Neural cell (in vitro differentiated cells): ENCODE measurements around the gene KPNA1. TPM values are rescaled to one million over a fixed set of nuclear protein-coding genes. Genes with fewer than 3 reads are reported as not detected.
"Not testable (repeated sequence)": the region's sequence is repeated elsewhere in the genome, so short reads cannot be mapped to it uniquely, and the experiment has no call there.

Experiments used
- H2AFZ ChIP-seq: fragments of 200-600, 300-800 bp; sonication (generic), shearing (Covaris generic); 2 replicates; pipeline ENCODE4 v1.6.0; 2014; ENCODE audit warnings: low read depth, mild to moderate bottlenecking, antibody characterized with exemption, low read length, moderate library complexity
- H3F3A ChIP-seq: fragments of 200-600 bp; shearing (Covaris generic); 2 replicates; pipeline ENCODE4 v1.6.1; 2016; ENCODE audit warnings: mild to moderate bottlenecking, moderate library complexity, mixed read lengths, antibody characterized with exemption, low read length; ENCODE audit not compliant: insufficient read depth, poor library complexity, severe bottlenecking
- H3K27ac ChIP-seq: fragments of 200-600, 300-800 bp; sonication (generic), shearing (Covaris generic); 2 replicates; pipeline ENCODE4 v1.5.1; 2014; ENCODE audit warnings: mild to moderate bottlenecking, low read length, moderate library complexity
- H3K27me3 ChIP-seq: fragments of 300-800, 200-600 bp; sonication (generic), shearing (Covaris generic); 2 replicates; pipeline ENCODE4 v1.6.0; 2014; ENCODE audit warnings: mild to moderate bottlenecking, low read depth, low read length, moderate library complexity; ENCODE audit not compliant: insufficient read depth
- H3K36me3 ChIP-seq: fragments of 300-800, 200-600 bp; sonication (generic), shearing (Covaris generic); 2 replicates; pipeline ENCODE4 v1.5.1; 2014; ENCODE audit warnings: mild to moderate bottlenecking, antibody characterized with exemption, low read length, moderate library complexity; ENCODE audit not compliant: insufficient read depth
- H3K4me2 ChIP-seq: fragments of 300-800, 200-600 bp; sonication (generic), shearing (Covaris generic); 2 replicates; pipeline ENCODE4 v1.6.0; 2014; ENCODE audit warnings: mild to moderate bottlenecking, low read length
- H3K4me3 ChIP-seq: fragments of 300-800, 200-600 bp; sonication (generic), shearing (Covaris generic); 2 replicates; pipeline ENCODE4 v1.5.1; 2014; ENCODE audit warnings: mild to moderate bottlenecking, low read length, moderate library complexity
- H3K79me2 ChIP-seq: fragments of 200-600 bp; shearing (Covaris generic); replicated peaks from 2 replicates; pipeline ENCODE4 v1.6.0; 2014; ENCODE audit warnings: mild to moderate bottlenecking, low read length, moderate library complexity; ENCODE audit not compliant: insufficient read depth
- H3K9ac ChIP-seq: fragments of 300-800, 200-600 bp; sonication (generic), shearing (Covaris generic); 2 replicates; pipeline ENCODE4 v1.6.1; 2016; ENCODE audit warnings: mild to moderate bottlenecking, low read length, mixed read lengths
- H3K9me2 ChIP-seq: fragments of 200-600 bp; shearing (Covaris generic); 2 replicates; pipeline ENCODE4 v1.6.1; 2016; ENCODE audit warnings: mild to moderate bottlenecking, low read length, mixed read lengths; ENCODE audit not compliant: insufficient read depth
- H3K9me3 ChIP-seq: fragments of 200-600, 300-800 bp; sonication (generic), shearing (Covaris generic); 2 replicates; pipeline ENCODE4 v1.6.1; 2016; ENCODE audit warnings: mild to moderate bottlenecking, mixed run types, low read length, moderate library complexity, mixed read lengths
- H4K20me1 ChIP-seq: fragments of 200-600 bp; shearing (Covaris generic); 2 replicates; pipeline ENCODE4 v1.6.1; 2016; ENCODE audit warnings: mild to moderate bottlenecking, mixed run types; ENCODE audit not compliant: insufficient read depth
- CTCF ChIP-seq: fragments of 450-650 bp; IDR thresholded peaks from 2 replicates; pipeline ENCODE4 v1.5.1; 2014; ENCODE audit warnings: antibody characterized with exemption, mild to moderate bottlenecking, moderate library complexity; ENCODE audit not compliant: poor library complexity, severe bottlenecking
- EP300 ChIP-seq: fragments of 450-650 bp; conservative IDR thresholded peaks from 2 replicates; pipeline ENCODE4 v1.6.1; 2014; ENCODE audit warnings: antibody characterized with exemption, mild to moderate bottlenecking, moderate library complexity; ENCODE audit not compliant: poor library complexity, severe bottlenecking
- EZH2 ChIP-seq: fragments of 200-600, 300-800 bp; shearing (Covaris generic), sonication (generic); IDR thresholded peaks from 2 replicates; pipeline ENCODE4 v1.6.1; 2014; ENCODE audit warnings: antibody characterized with exemption, low read length, borderline replicate concordance, mild to moderate bottlenecking; ENCODE audit not compliant: insufficient read depth, poor library complexity, severe bottlenecking
- MXI1 ChIP-seq: fragments of 450-650 bp; conservative IDR thresholded peaks from 2 replicates; pipeline ENCODE4 v1.6.1; 2014; ENCODE audit warnings: antibody characterized with exemption, mild to moderate bottlenecking; ENCODE audit not compliant: poor library complexity, severe bottlenecking
- POLR2AphosphoS5 ChIP-seq: IDR thresholded peaks from 2 replicates; pipeline ENCODE4 v1.6.1; 2012
- RAD21 ChIP-seq: fragments of 450-650 bp; conservative IDR thresholded peaks from 2 replicates; pipeline ENCODE4 v1.6.1; 2014; ENCODE audit warnings: antibody characterized with exemption, mild to moderate bottlenecking, moderate library complexity
- REST ChIP-seq: IDR thresholded peaks from 2 replicates; pipeline ENCODE4 v1.6.1; 2012; ENCODE audit warnings: borderline replicate concordance
- SMC3 ChIP-seq: fragments of 450-650 bp; conservative IDR thresholded peaks from 2 replicates; pipeline ENCODE4 v1.6.1; 2014; ENCODE audit warnings: antibody characterized with exemption, mild to moderate bottlenecking, moderate library complexity; ENCODE audit not compliant: poor library complexity
- TAF1 ChIP-seq: IDR thresholded peaks from 2 replicates; pipeline ENCODE4 v1.6.1; 2012; ENCODE audit warnings: low read depth
- polyA plus RNA-seq: library from polyadenylated mRNA; depleted of rRNA; stranded (reverse); fragments of >200 nt; gene quantifications from 2 replicates; pipeline ENCODE4 v1.2.3, GENCODE V29; 2014

The KPNA1 gene
- polyA plus RNA-seq, 1 donor from 2014 or later, result 35.8 TPM

- no peaks in the 10 kb centered on the region for H4K20me1 ChIP-seq
- H3K27ac ChIP-seq, result no peak overlapping the region
- H3K36me3 ChIP-seq, result no peaks in the 10 kb centered on the region
- TF ChIP-seq CTCF (no peak), REST (no peak), MXI1 (no peak), EZH2 (no peak), EP300 (no peak), TAF1 (no peak), RAD21 (no peak), SMC3 (no peak)
- no peaks in the 10 kb centered on the region for H3K27me3 ChIP-seq
- no peaks in the 10 kb centered on the region for H3F3A ChIP-seq
- H3K4me3 ChIP-seq, result no peak overlapping the region
- no peak overlapping the region for H3K4me2 ChIP-seq
- peaks cover 67% of the 10 kb centered on the region for H3K79me2 ChIP-seq
- H3K9me2 ChIP-seq, result no peaks in the 10 kb centered on the region
- no peak overlapping the region for H3K9ac ChIP-seq
- no peak overlapping the region for H2AFZ ChIP-seq
- H3K9me3 ChIP-seq, result no peaks in the 10 kb centered on the region
These were observed 11.8 kb downstream of the KPNA1 start for GRCh38 chr3:122502941-122503340.

GRCh38 chr3:122502139-122502538, 12.6 kb downstream of the KPNA1 start:
- no peaks in the 10 kb centered on the region for H3K9me3 ChIP-seq
- H3K4me3 ChIP-seq, result no peak overlapping the region
- H3K9me2 ChIP-seq, result no peaks in the 10 kb centered on the region
- no peaks in the 10 kb centered on the region for H4K20me1 ChIP-seq
- TF ChIP-seq SMC3 (no peak), CTCF (no peak), TAF1 (no peak), POLR2AphosphoS5 (no peak), REST (no peak), MXI1 (no peak), EZH2 (no peak), EP300 (no peak)
- H3K27me3 ChIP-seq, result no peaks in the 10 kb centered on the region
- no peaks in the 10 kb centered on the region for H3K36me3 ChIP-seq
- no peak overlapping the region for H3K27ac ChIP-seq
- H3K4me2 ChIP-seq, result no peak overlapping the region
- no peak overlapping the region for H2AFZ ChIP-seq
- H3F3A ChIP-seq, result no peaks in the 10 kb centered on the region
- peaks cover 61% of the 10 kb centered on the region for H3K79me2 ChIP-seq
- H3K9ac ChIP-seq, result no peak overlapping the region

- not testable (repeated sequence) for H3K27ac ChIP-seq, H4K20me1 ChIP-seq
- H3K79me2 ChIP-seq, result peaks cover 53% of the 10 kb centered on the region
These were observed 13.8 kb downstream of the KPNA1 start for GRCh38 chr3:122500964-122501363.

More at GRCh38 chr3:122500964-122501363, 13.8 kb downstream of the KPNA1 start:
- H3K27me3 ChIP-seq, H3K9ac ChIP-seq, H3K4me3 ChIP-seq, H3K36me3 ChIP-seq, H3K4me2 ChIP-seq, H3K9me2 ChIP-seq, H3K9me3 ChIP-seq, H3F3A ChIP-seq, H2AFZ ChIP-seq: not testable (repeated sequence)
